HG03565 (cell line): ENCODE measurements around the gene COL17A1.

Source experiments
- ATAC-seq: cut with Tn5 transposase; IDR thresholded peaks from one replicate; pipeline ENCODE4 v1.9.1; 2021; ENCODE audit warnings: mild to moderate bottlenecking, moderate library complexity; ENCODE audit not compliant: unreplicated experiment

The COL17A1 gene

DNA sequence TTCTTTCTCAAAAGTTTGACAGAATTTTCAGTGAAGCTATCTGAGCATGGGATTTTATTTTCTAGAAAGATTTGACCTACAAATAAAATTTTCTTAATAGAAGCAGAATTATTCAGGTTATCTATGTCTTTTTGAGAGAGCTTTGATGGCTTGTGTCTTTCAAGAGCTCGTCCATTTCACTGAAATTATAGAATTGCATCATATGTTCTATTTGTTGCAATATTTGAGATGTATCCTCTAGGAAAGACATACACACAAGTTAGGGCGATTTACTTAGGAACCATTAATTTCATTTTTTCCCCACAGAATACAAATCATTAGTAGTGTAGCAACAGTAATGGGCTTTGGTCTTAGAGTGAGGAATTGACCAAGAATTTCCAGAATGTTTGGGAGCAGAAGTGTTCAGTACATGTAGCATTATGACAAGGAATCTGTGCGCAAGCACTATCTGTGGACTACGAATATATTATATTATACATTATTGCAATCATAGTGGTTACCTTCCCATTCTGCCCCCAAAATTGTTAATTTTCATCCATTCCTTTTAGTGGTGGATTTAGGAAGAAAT lies 12.8 kb upstream of the COL17A1 start:
- ATAC-seq = no peak

DNA sequence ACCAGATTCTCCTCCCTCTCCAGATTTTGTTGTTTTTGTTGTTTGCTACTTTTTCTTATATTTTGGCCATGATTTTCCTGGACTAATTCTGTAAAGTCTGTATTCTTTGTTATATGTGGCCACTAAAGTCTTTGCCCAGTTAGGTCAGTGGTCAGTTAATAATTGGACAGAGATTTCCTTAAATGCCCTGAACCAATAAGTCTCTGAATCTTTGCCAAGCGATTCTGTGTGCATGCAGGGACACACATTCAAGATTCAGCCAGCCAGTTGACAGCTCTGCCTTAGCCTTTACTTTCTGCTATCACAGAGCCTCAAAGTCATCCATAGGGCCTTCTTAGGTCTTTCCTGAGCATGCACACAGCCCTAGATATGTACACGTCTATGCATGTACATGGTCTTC lies 11.0 kb upstream of the COL17A1 start:
- ATAC-seq = no peak

DNA sequence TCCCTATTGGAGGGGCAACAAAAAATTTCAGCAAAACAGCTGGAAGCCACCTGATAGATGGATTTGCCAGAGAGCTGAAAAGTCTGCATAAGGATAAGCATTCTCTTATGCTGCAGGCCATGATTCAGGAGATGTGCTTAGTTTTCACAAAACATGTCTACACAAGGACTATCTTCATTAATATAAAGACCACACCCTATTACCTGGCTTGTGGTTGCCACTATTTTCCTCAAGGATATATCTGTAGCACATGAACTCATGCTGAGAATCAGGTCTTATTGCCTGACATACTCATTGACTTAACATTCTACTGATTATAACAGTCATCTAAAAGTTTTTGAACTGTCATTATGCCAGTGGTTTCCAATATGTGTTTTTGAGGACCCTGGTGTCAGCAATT lies 7.1 kb upstream of the COL17A1 start:
- ATAC-seq = no peak

GRCh38 chr10:104090611-104091010 lies 4.9 kb upstream of the COL17A1 start:
- no peak for ATAC-seq

DNA sequence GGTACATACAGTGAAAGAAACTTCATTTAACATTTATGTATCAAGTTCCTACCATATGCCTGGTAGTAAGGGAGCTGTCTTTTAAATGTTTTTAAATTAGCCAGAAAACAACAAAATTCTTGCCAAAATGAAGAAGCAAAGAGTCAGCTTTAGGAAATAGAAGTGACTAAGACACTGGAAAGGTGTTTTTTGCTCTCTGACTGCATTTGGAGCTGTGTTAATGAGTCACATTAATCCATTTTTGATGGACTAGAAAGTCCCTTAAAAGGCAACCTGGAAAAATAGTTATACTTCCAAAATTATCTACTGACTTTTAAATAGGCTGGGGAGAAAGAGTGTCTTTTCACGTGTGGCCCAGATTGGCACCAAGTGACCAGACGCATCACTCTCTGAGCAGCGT lies 3.9 kb upstream of the COL17A1 start:
- no peak for ATAC-seq

DNA sequence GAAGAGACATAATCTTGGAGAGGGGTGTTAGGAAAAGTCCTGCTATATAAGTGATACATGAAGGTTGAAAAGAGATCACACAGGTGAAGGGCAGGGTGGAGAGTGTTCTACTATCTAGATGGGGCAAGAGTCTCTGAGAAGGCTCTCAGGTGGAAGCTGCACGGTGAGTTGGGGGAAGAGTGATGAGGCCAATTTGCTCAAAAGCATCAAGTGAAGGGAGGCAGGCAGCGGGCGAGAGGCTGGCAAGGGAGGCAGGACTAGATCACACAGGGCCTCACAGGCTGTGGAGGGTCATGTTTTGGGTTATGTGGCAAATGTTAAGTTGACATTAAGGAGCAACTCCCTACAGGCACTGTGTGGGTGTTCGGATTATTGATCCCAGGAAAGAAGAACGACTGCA lies 2.6 kb upstream of the COL17A1 start:
- no peak for ATAC-seq

- no peak for ATAC-seq
Observed at GRCh38 chr10:104084482-104085142, 1.1 kb downstream of the COL17A1 start.

DNA sequence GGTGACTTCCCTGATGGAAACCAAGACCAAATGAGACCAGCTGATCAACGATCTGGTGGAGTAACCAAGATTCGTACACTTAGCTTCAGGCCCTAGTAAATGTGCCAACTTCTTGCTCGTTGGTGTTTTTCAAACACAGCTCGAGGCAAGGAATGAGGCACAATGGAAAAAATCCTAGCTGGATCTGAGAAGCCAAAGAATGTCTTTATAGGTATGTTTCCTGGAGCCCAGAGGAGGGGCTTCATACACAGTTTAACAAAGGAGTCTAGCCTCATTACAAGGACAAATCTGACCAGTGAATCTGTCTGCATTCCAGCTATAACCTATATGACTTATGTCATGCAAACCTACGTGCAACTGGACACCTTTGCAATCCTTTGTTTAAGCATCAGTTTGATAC lies 3.7 kb downstream of the COL17A1 start:
- ATAC-seq = no peak

GRCh38 chr10:104080762-104081161 lies 4.9 kb downstream of the COL17A1 start:
- no peak for ATAC-seq

DNA sequence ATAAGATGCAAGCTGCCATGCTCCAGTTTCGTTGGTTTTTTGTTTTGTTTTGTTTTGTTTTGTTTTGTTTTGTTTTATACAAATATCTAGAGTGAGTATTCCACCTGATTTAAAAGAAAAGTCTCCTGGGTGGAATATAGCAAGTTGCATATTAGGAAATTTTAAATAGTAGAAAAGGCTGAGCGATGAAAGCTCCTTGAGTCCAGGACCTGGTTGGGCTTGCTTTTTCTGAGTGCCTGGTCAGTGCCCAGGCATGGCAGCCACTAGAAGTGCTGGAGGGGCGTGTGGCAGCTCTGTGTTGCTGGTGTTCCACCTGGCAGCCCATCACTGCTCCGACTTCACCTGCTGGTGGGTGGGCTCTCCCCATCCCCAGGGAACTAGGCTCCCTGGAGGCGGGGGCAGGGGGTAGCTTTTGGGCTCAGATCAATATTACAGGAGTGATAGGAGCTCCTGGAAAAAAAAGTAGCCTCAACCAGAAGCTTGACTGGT lies 8.0 kb downstream of the COL17A1 start:
- no peak for ATAC-seq

DNA sequence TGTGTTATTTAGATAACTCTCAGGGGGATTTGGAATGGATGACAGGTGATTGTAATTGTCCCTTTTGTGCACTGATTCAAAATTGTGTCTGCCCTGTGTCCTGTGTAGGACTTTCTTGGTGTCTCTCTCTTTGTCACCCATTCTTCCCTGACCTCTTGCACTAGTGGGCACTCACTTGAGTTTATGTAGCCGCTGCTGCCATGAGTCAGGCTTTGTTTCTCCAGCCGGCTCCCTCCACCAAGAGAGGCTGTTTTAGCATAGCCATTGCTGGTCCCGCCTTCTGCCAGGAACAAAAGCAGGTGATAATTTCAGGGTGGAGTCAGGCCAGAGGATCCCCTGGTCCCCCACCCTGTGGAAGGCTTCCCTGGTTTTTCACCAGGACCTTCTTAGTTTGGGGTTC lies 8.4 kb downstream of the COL17A1 start:
- no peak for ATAC-seq

GRCh38 chr10:104076743-104077160 lies 8.9 kb downstream of the COL17A1 start:
- no peak for ATAC-seq

- ATAC-seq = no peak
Observed at GRCh38 chr10:104074505-104074904, 11.2 kb downstream of the COL17A1 start.

DNA sequence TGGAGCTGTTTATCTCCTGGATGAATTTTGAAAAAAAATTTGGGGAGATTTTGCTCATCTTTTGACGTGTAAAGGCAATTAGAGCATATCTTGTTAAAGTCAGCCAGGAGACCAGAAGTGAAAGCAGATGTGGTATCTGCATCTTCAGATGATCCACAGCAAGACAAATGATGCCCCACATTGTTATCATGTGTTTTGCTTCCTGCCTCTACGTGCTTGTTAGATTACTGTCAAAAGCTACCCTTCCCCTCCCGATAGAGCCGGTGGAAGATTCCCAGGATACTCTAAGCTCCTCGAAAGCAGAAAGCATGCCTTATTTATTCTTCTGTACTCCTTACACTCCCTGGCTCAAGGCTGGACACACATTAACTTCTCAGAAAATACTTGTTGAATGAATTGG lies 12.9 kb downstream of the COL17A1 start:
- ATAC-seq = no peak

DNA sequence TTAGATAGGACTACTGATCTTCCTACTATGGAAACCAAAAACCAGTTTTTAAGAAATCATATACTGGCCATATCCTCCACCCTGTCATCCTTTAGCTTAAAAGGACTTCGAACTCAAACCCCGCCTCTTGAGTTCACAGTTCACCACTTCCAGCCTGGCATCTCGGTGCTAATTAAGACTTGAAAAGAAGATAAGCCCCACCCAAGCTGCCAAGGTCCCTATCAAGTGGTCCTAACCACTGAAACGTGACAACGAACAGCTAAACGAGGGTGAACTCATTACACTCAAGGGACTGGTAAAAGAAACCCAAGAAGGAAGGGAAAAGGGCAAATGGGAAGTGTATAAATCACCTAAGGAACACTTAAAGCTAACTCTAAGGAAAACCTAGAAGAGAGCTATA lies 16.1 kb downstream of the COL17A1 start:
- ATAC-seq = no peak

DNA sequence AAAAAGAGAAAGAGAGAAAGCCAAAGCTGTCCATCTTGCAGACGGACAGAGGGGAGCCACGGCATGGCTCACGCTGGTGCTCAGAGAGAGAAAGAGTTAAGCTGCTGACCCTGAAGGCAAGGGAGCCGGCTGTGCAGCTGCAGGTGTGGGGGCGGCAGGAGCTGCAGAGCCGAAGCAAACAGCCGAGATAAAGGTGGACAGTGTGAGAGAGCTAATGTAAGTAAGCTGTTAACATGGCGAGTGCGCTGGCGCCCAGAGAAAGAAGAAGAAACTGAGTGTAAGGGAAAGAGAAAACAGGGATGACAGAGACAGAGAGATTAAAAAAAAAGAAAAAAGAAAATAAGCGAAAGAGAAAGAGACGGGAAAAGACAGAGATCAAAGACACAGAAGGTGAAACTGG lies 18.2 kb downstream of the COL17A1 start:
- ATAC-seq = no peak

DNA sequence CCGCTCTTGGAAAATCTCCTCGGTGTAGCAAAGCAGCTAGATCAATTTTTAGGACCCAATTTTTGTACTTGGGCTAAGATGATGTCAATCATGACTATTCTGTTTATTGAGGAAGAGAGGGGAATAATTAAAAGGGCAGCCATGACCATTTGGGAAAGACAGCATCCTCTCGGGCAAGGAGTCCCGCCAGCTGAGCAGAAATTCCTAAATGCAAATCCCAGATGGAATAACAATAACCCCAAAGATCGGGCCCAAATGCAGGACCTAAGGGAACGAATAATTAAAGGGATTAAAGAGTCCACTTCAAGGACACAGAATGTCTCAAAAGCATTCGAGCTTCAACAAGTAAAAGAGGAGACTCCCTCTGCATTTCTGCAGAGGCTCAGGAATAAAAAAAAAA lies 18.7 kb downstream of the COL17A1 start:
- ATAC-seq = no peak

- no peak for ATAC-seq
Observed at GRCh38 chr10:104065748-104066147, 19.9 kb downstream of the COL17A1 start.

GRCh38 chr10:104061196-104061595 lies 24.5 kb downstream of the COL17A1 start:
- no peak for ATAC-seq

DNA sequence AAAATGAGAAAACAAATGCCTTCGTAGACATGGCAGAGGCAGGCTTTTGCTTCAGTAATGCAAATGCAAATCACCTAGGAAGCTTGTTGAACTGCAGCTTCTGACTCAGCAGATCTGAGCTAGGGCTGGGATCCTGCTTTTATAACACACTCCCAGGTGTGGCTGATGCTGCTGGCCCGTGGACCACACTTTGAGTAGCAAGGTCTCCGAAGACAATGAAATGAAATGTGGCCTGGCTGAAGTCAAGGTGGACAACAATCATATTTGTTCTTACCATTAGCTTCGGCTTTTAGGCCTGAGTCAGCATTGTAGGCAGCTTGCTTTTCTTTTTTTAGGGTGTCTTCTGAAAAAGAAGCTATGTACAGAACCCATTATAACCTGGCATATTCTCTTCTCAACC lies 26.3 kb downstream of the COL17A1 start:
- no peak for ATAC-seq

DNA sequence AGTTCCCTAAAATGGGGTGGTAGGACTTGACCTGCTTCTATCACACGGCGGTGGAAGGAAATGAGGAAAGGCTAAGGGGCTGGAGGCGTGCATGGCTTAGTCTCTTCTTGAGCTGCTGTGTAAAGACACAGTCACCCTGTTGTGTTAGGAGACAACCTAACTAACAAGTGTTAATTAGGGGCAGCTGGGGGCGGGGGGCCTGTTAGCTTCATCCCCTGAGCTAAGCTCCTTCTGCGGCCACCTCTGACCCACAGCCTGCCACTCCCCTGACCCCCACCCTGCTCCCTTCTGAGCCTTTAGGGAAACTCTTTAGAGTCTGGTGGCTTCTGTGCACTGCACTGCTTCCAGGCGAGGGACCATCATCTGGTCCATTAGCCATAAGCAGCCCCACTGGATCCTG lies 28.0 kb downstream of the COL17A1 start:
- no peak for ATAC-seq

GRCh38 chr10:104056619-104057273 lies 28.9 kb downstream of the COL17A1 start:
- no peak for ATAC-seq
